ENCODE measurements around the gene PRTN3.

DNA sequence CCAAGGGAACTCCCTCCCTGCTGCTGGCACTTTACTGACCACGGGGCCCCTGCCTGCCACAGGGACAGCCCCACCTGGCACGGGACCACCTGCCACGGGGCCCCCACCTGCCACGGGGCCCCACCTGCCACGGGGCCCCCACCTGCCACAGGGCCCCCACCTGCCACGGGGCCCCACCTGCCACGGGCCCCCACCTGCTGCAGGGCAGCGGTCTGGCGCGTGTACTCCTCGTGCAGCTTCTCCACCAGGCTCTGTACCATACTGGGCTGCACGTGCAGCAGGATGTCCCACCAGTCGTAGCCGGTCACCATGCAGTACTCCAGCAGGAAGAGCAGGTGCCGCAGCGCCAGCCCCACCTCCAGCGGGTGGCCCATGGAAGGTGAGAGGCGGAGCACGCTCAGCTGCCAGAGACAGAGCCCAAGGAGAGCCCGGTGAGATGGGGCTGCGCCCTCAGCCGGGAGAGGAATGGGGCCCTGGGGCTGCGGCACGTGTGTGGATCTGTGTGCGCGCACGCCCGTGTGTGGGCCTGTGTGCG lies 36.0 kb downstream of the PRTN3 start:
- TF ChIP-seq, protein P1, sequence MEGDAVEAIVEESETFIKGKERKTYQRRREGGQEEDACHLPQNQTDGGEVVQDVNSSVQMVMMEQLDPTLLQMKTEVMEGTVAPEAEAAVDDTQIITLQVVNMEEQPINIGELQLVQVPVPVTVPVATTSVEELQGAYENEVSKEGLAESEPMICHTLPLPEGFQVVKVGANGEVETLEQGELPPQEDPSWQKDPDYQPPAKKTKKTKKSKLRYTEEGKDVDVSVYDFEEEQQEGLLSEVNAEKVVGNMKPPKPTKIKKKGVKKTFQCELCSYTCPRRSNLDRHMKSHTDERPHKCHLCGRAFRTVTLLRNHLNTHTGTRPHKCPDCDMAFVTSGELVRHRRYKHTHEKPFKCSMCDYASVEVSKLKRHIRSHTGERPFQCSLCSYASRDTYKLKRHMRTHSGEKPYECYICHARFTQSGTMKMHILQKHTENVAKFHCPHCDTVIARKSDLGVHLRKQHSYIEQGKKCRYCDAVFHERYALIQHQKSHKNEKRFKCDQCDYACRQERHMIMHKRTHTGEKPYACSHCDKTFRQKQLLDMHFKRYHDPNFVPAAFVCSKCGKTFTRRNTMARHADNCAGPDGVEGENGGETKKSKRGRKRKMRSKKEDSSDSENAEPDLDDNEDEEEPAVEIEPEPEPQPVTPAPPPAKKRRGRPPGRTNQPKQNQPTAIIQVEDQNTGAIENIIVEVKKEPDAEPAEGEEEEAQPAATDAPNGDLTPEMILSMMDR (IDR thresholded peaks at IDR 0.05), result no peak
- no peak for TF ChIP-seq POLR2A (IDR thresholded peaks at IDR 0.05)
- no peak for TF ChIP-seq EP300 (IDR thresholded peaks at IDR 0.05)
